GM12892 (cell line): ENCODE measurements around the gene AMBP.

Experiments
- POLR2A ChIP-seq: IDR thresholded peaks from 2 replicates; pipeline ENCODE4 v1.6.1; 2011; ENCODE audit warnings: low read depth, low read length, control low read depth
- TAF1 ChIP-seq: IDR thresholded peaks from 2 replicates; pipeline ENCODE4 v1.6.1; 2011; ENCODE audit warnings: low read depth, mild to moderate bottlenecking, control low read depth, low read length, borderline replicate concordance

DNA sequence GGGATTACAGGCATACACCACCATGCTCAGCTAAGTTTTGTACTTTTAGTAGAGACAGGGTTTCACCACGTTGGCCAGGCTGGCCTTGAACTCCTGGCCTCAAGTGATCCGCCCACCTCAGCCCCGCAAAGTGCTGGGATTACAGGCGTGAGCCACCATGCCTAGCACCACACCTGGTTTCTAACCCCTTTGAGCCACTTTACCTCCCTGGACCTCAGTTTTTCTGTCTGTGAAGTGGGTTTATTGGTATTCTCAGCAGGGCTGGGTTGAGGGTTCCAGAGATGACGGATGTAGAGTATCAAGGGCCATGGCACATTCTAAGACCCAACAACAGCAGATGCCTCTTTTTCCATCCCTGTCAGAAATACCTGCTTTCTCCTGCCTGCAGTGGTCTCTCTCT lies 38.6 kb downstream of the AMBP start:
- TF ChIP-seq TAF1, result no peak
- no peak for TF ChIP-seq POLR2A
